Testis (tissue), 3 donors: ENCODE measurements around the gene TIMM8B. TPM values are rescaled to one million over a fixed set of nuclear protein-coding genes. Genes with fewer than 3 reads are reported as not detected.
"Not testable (repeated sequence)": the region's sequence is repeated elsewhere in the genome, so short reads cannot be mapped to it uniquely, and the experiment has no call there.

ENCODE experiments used
- DNase-seq: peaks from one replicate; pipeline ENCODE4 v3.0.0-alpha.2; 2019
- H3K27ac ChIP-seq, 2 donors: fragments of 200-600 bp; sonication (generic); one replicate each; pipeline ENCODE4 v1.5.1; 2019
- H3K27me3 ChIP-seq: fragments of 200-600 bp; sonication (generic); one replicate; pipeline ENCODE4 v1.5.1; 2019
- H3K36me3 ChIP-seq: fragments of 200-600 bp; sonication (generic); one replicate; pipeline ENCODE4 v1.5.1; 2017; ENCODE audit warnings: low read depth; ENCODE audit errors: missing control alignments
- H3K4me1 ChIP-seq: fragments of 200-600 bp; sonication (generic); one replicate; pipeline ENCODE4 v1.5.1; 2019
- H3K4me3 ChIP-seq, 2 donors: fragments of 200-600 bp; sonication (generic); one replicate each; pipeline ENCODE4 v1.5.1; 2017 to 2019
- H3K9me3 ChIP-seq: fragments of 200-600 bp; sonication (generic); one replicate; pipeline ENCODE4 v1.5.1; 2017
- POLR2A ChIP-seq: fragments of 450-650 bp; IDR thresholded peaks from one replicate; pipeline ENCODE4 v1.6.1; 2017; ENCODE audit warnings: antibody characterized with exemption, mild to moderate bottlenecking, moderate library complexity
- WGBS, 2 donors: methylation state at CpG; one replicate each; pipeline ENCODE4 v1.1.5; 2018; 5-methylcytosine and 5-hydroxymethylcytosine counted together
- intact Hi-C: fragments of 100-400 bp; cut with DNase I; formaldehyde crosslinking; loops from one replicate; pipeline ENCODE4 v1.15.1; 2023; ENCODE audit warnings: low total_unique reads
- polyA plus RNA-seq: library from polyadenylated mRNA; stranded (reverse); fragments of 350-450 nt; fragmentation: Illumina TruSeq; extraction: RNeasy Lipid Tissue Mini Kit (QIAGEN cat#74804); gene quantifications from one replicate; pipeline ENCODE4 v1.2.3, GENCODE V29; 2014; ENCODE audit warnings: low read depth, low replicate concordance; ENCODE audit not compliant: insufficient read depth
- total RNA-seq, 2 donors: library from RNA; depleted of rRNA; stranded (reverse); fragments of >200 nt; gene quantifications; one replicate each; pipeline ENCODE4 v1.2.3, GENCODE V29; 2016
- TF ChIP-seq, protein P1 (sequence below), 3 experiments: fragments of 450-650 bp in 2 of 3; fragments of 200-600 bp in 1 of 3; sonication (generic) in 1 of 3; IDR thresholded peaks; one replicate each; pipeline ENCODE4 v1.5.1; 2016 to 2019; ENCODE audit warnings: antibody characterized with exemption in 3 of 3, mild to moderate bottlenecking in 2 of 3, moderate library complexity in 1 of 3

The TIMM8B gene
- total and polyA plus RNA-seq, 3 donors from 2014 or later = 50.9 to 72.4 (median 61.3) TPM

GRCh38 chr11:112103446-112103845 lies 16.9 kb upstream of the TIMM8B start:
- no peaks in the 10 kb centered on the region for H3K27me3 ChIP-seq
- intact Hi-C loops = no loop called here
- no peaks in the 10 kb centered on the region for H3K36me3 ChIP-seq
- no peak overlapping the region for H3K4me3 ChIP-seq
- H3K27ac ChIP-seq = no peak overlapping the region
- WGBS, 2 donors = 97 to 98% methylated on average over 6 of the region's 6 CpGs
- DNase-seq = no peak
- H3K9me3 ChIP-seq = no peaks in the 10 kb centered on the region
- H3K4me1 ChIP-seq = no peaks in the 10 kb centered on the region
- TF ChIP-seq POLR2A = no peak
- TF ChIP-seq, protein P1, sequence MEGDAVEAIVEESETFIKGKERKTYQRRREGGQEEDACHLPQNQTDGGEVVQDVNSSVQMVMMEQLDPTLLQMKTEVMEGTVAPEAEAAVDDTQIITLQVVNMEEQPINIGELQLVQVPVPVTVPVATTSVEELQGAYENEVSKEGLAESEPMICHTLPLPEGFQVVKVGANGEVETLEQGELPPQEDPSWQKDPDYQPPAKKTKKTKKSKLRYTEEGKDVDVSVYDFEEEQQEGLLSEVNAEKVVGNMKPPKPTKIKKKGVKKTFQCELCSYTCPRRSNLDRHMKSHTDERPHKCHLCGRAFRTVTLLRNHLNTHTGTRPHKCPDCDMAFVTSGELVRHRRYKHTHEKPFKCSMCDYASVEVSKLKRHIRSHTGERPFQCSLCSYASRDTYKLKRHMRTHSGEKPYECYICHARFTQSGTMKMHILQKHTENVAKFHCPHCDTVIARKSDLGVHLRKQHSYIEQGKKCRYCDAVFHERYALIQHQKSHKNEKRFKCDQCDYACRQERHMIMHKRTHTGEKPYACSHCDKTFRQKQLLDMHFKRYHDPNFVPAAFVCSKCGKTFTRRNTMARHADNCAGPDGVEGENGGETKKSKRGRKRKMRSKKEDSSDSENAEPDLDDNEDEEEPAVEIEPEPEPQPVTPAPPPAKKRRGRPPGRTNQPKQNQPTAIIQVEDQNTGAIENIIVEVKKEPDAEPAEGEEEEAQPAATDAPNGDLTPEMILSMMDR (IDR thresholded peaks at IDR 0.05) = no peak

GRCh38 chr11:112100462-112100861 lies 13.9 kb upstream of the TIMM8B start:
- no peak for DNase-seq
- TF ChIP-seq, protein P1 (IDR thresholded peaks at IDR 0.05) = no peak
- no peak for TF ChIP-seq POLR2A
- WGBS, 2 donors = 70 to 81% methylated on average over 2 of the region's 2 CpGs
- Histone ChIP-seq H3K27ac (no peak overlapping the region), H3K4me1 (no peaks in the 10 kb centered on the region), H3K36me3 (no peaks in the 10 kb centered on the region), H3K9me3 (no peaks in the 10 kb centered on the region), H3K4me3 (no peak overlapping the region), H3K27me3 (no peaks in the 10 kb centered on the region)
- intact Hi-C loops = no loop called here

- intact Hi-C loops = no loop called here
- no peaks in the 10 kb centered on the region for H3K36me3 ChIP-seq
- WGBS, 2 donors = 84 to 85% methylated on average over 11 of the region's 11 CpGs
These were observed 11.4 kb upstream of the TIMM8B start for GRCh38 chr11:112097734-112098528.

DNA sequence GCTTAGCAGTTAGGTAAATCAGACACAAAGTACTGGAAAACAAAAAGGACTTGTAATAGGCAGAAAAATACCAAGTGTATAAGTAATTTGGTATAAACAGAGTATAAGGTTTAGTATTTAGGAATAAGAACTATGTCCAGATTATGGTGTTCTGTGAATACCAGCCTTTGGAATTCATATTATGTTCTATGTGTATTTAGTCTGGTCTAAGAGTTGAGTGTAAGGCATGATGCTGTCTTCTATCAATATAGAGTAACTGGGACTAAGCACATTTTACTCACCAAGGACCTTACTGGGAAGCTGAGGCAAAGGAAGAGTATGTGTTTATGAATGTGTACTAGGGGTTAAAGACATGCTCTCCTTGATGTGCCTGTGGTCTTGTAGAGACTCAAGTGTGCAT lies 9.6 kb upstream of the TIMM8B start:
- Histone ChIP-seq H3K4me3 (no peak overlapping the region), H3K27ac (no peak overlapping the region), H3K27me3 (no peaks in the 10 kb centered on the region), H3K4me1 (no peaks in the 10 kb centered on the region), H3K9me3 (no peaks in the 10 kb centered on the region), H3K36me3 (no peaks in the 10 kb centered on the region)
- no peak for DNase-seq
- TF ChIP-seq, protein P1 (IDR thresholded peaks at IDR 0.05) = no peak
- TF ChIP-seq POLR2A = no peak
- intact Hi-C loops = no loop called here

More at GRCh38 chr11:112097734-112098528, 11.4 kb upstream of the TIMM8B start:
- Histone ChIP-seq H3K27ac (no peak overlapping the region), H3K27me3 (no peaks in the 10 kb centered on the region), H3K4me3 (no peak overlapping the region), H3K9me3 (no peaks in the 10 kb centered on the region), H3K4me1 (no peaks in the 10 kb centered on the region)
- TF ChIP-seq, protein P1 (IDR thresholded peaks at IDR 0.05) = no peak
- TF ChIP-seq POLR2A = no peak
- no peak for DNase-seq

DNA sequence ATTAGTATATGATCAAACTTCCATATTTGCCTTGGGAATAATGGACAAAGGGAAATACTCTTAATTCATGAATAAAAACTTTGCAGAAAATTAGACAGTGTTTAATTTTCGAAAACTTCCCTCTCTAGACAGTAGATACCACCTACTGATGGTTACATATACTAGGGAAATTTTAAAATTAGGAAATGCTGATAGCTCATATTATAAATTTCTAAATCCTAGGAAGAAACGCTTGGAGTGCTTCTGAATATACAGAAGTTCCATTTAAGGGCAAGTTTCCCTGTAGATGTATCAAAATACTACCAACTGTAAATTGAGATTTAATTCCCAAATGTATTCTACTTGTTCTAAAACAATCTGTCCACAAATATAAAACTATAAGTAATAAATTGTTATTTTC lies 8.7 kb upstream of the TIMM8B start:
- H3K27ac ChIP-seq, intact Hi-C loops, DNase-seq, H3K4me3 ChIP-seq, H3K9me3 ChIP-seq, H3K36me3 ChIP-seq, H3K4me1 ChIP-seq, H3K27me3 ChIP-seq: not testable (repeated sequence)
- 96 to 97% methylated on average over 2 of the region's 2 CpGs for WGBS, 2 donors
